Muscle of arm (tissue), 12 donors: ENCODE measurements around the gene CBFA2T2. TPM values are rescaled to one million over a fixed set of nuclear protein-coding genes. Genes with fewer than 3 reads are reported as not detected.
A peak's percentile ranks its signal among the peaks of the same experiment; 100 is the strongest.

Source experiments
- DNase-seq: peaks from one replicate; pipeline ENCODE4 v3.0.0-alpha.2; 2013
- polyA plus RNA-seq, 12 donors: library from polyadenylated mRNA; unstranded; fragments of 120-200 nt; gene quantifications; one replicate each; pipeline ENCODE4 v1.2.1, GENCODE V29; 2013; ENCODE audit not compliant: insufficient read length in 12 of 12

CBFA2T2 gene
- polyA plus RNA-seq, 12 donors = 11.3 to 32.1 (median 14.0) TPM; not detected in 1

DNA sequence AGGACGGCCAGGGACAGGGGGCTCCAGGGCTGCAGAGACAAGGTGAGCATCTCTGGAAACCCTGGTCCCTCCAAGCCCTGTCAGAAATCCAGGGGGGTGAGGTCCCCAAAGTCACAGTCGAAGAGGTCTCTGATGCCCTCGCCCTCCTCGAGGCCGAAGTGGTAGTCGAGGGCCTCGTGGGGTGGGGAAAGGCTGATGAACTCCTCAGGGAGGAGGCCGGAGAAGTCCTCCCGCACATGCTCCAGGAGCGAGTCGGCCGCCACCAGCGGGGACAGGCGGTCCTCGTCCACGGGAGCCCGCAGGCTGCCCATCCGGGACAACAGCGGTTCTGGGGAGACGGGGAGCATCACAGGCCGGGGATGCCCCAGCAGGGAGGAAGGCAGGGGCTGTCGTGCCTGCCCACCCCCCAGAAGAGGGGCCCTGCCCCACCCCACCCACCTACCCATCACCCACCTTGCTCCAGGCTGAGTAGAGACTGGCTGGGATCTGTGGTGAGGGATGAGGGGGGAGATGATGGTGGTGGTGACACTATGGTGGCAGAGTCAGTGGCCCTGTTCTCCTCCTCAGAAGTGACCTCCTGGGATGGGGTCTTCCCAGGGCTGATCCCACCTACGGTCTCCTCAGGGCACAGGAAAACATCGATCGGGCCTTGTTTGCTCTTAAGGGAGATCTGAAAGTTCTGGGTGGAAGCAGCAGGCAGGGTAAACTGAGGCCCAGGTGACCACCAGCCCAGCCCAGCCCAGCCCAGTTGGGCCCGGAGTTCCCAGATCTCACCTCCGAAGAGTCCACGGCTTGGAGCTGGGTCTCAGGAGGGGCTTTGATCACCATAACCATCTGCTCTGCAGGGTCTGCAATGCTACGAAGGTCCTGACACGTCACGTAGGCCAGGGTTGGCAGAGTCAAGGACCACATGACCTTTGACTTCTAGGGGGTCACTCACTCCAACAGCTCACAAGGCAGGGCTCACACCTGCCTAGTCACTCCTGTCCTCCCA lies 187.1 kb downstream of the CBFA2T2 start:
- no peak for DNase-seq

DNA sequence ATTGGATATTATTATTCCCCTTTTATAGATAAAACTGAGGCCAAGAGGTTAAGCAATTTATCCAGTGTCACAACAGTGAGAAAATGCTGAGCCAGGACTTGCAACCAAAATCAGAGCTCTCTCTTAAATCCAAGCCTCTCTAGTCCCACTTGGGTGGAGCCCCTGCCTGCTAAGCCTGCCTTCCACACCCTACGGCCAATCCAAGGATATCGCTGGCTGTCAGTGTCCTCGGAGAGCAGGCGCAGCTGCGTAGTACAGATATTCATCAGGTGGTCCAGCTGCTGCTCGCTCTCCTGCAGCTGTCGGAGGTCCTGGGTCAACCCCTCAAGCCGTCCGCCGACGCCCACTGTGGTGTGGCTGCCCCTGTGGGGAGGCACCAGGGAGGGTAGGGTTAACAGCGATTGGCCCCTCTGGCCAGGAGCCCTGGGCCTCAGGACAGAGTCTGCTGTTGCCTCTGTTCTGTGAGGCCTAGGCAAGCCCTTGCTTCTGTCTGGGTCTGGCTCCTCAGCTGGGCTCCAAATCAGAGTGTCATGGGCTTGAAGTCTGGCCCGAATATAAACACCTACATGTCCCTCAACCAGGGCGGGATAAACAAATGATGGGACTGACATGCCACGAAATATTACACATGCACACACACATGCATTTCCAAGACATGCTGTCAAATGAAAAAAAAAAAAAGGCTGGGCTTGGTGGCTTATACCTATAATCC lies 188.3 kb downstream of the CBFA2T2 start:
- peak; percentile 72 for DNase-seq

DNA sequence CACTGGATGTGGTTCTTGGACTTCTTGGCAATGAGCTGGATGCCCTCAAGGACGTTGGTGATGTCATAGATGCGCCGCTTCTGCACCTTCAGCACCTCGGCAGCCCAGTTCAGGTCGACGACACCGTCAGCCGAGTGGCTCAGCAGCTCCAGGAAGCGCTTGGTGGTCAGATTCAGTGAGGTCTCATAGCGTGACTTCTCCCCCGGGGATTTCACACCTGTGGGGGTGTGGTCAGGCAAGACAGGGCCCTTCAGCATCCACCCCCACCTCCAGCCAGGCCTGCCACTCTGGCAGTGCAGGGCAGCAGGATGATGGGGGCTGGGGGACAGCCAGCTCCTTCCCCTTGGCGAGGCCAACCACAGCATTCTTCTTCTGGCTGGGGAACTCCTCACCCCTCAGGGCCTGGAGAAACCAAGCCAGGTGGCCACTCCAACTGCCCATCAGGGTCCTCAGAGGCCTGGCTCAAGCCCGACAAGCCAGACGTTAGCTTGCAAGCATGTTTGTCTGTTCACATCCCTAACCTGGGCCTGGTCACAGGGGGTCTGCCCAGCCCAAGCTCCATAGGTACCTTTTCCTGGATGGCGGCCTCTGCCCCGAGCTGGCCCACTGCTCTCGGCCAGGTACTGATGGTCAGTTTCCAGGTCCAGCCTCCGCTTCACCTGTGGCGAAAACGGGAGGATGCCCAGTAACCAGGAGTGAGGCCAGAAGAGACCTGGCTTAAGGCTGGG lies 190.0 kb downstream of the CBFA2T2 start:
- no peak for DNase-seq

DNA sequence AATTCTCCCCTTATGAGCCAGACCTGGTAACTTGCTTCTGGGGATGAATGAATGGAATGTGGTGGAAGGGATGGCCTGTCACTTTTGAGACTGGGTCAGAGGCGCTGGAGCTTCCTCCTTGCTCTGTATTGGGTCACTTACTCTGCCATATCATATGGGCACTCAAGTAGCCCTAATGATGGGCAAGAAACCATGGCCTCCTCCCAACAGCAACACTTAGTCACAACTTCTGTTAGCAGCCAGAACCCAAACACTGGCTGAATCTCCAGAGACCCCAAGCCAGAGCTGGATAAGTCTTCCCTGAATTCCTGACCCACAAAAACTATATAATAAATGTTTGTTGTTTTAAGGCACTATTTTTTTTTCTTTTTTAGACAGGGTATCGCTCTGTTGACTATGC lies 190.8 kb downstream of the CBFA2T2 start:
- no peak for DNase-seq

DNA sequence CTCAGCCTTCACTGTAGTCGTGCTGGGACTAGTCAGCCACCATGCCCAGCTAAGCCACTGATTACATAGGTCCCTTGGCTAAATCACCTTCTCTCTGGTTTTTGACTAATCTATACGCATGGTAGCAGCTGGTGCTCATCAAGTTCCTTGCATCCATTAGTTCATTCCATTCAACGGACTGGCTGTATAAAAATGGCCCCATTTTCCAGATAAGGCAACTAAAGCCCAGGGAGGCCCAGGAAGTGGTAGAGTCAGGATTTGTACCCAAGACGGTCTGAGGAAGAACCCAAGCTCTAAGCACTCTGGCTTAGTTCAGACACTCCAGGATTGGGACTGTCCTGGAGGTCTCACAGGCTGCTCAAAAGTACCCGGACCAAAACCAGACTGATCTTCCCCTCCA lies 191.4 kb downstream of the CBFA2T2 start:
- DNase-seq = no peak

DNA sequence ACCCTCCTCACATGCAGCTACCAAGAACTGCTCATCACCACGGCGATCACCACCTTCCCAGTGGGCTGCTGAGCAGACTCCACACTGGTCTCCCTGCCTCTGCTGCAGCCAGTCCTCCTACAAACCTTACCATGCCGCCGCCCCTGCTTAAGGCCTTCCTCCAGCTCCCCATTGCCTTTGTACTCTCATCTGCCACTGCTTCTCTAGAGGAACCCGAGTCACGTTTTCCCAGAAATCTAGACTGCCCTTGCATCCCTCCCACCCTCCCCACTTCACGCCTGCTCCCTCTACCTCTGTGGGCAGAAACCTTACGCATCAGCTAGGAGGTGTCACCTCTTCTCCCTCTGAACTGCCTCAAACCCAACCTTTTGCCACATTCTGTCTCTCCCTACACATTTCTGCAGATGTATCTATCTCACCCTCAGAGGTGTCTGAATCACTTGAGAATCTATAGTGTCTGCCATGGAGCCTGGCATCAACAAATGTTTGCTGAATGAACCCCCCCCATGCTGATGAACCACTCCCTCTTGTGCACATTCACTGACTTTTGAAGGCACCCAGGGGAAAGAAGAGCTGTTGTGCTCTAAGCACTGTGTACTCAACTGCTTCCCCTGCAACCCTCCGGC lies 191.9 kb downstream of the CBFA2T2 start:
- no peak for DNase-seq

DNA sequence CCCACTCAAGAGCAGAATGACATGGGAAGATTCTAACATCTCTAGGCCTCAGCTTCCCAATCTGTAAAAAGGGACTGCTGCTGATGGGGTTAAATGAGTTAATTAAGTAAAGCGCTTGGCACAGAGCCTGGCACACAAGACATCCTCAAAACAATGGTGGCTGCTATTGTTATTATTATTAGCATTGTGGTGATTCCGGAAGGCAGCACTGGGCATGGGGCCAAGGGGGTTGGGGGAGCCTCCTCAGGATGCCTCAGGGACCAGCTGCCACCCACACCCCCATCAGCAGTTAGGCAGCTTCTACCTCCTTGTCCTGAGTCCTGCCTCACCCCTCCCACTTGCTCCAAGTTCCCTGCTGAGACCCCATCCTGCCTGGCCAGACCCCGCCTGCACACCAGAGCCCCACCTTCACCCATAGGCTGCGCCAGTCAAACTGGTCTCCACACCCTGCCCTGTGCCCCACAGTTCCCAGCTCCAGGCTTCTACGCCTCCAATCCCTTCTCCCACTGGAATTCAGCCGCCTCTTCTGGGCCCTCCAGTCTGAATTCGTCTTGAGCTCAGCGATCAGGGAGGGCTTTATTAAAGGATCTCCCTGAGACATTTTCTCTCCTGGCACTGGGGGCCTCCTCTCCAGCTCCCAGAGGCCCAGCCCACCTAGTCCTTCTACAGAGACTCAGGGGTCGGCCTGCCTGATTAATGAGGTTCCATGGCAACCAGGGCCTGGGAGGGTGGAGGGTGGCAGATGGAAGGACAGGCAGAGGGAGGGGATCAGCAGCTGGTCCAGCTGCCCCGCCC lies 194.8 kb downstream of the CBFA2T2 start:
- DNase-seq = no peak

DNA sequence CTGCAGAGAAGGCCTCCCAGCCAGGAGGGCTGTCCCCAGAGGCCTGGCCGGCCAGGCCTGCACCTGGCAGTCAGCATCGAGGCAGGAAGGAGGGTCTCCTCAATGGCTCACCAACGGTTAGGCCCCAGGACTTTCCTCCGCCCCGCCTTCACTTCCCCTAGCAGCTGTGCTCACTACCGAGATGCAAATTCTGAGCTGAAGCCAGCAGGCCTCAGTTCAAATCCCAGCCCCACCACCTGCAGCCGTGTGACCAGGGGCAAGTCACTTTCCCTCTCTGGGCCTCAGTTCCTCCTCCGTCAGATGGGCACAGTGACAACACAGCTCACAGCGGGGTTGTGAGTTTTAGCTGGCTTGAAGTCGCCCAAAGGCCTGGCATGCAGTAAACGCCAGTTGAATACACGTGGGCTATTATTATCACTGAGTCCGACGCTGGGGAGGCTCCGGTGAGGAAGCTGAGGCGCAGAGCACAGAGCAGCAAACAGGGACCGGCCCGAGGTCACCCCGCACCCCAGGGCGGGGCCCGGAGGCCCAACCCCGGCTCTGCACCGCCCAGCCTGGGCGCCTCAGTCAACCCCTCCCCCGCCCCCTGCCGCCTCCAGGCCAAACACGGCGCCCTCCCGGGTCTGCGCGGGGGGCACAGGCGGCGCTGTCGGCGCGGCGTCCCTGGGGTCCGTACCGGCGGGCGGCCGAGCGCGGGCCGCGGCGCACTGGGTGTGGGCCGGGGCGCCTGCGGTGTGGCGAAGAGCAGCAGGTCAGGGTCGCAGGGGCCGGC lies 195.6 kb downstream of the CBFA2T2 start:
- DNase-seq = peak; percentile 48

DNA sequence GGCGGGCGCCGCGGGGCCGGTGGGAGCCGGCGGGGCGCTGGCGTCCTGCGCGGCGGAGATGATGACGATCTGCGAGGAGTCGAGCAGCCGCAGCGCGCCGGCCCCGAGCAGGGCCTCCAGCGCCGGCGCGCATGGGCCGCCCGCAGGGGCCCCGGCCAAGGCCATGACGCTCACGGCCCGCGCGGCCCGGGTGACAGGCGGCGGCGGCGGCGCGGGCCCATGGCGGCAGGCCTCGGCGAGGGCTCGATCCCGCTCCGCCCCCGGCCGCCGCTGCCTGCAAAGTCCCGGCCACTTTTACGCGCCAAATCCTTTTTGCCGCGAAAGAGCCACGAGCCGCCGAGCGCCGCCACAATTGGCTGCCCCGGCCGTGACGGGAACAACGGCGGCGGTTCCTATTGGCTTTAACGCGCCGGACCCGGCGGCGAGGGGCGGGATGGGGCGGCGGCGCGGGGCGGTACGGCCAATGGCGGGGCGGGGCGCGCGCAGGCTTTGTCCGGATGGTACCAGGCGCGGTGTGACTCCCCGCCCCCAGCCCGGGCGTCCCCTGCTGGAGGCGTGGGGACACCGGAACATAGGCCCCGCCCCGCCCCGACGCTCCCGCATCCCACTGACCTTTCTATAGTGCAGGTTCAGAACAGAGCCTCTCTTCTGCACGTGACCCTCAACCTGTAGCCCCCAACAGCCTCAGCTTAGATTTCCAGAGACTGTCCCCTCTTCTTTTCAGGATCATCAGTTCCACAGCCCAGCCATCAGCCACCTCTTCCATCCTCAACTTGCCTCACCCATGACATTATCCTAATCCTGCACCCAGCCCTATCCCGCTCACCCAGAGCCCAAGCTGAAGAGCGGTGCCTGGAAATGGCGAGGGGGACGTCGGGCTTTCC lies 196.4 kb downstream of the CBFA2T2 start, which contains the start of gene E2F1:
E2F1 (minus strand) TSS at position 286 of the 884 bp plus-strand sequence; CDS start at position 165, 121 bp downstream.
- DNase-seq = peak; percentile 92

DNA sequence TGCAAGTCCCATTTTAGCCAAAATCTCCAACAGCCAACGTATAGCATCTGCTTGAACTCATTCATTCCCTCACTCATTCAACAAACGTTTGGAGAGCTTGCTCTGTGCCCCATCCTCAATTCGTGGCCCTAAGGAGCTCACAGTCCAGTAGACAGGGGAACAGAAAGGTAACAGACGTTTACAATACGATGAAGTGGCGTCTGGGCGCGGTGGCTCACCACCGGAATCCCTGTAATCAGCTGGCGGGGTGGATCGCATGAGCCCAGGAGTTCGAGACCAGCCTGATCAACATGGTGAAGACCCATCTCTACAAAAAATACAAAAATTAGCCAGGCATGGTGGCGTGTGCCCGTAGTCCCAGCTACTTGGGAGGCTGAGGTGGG lies 197.1 kb downstream of the CBFA2T2 start:
- no peak for DNase-seq

DNA sequence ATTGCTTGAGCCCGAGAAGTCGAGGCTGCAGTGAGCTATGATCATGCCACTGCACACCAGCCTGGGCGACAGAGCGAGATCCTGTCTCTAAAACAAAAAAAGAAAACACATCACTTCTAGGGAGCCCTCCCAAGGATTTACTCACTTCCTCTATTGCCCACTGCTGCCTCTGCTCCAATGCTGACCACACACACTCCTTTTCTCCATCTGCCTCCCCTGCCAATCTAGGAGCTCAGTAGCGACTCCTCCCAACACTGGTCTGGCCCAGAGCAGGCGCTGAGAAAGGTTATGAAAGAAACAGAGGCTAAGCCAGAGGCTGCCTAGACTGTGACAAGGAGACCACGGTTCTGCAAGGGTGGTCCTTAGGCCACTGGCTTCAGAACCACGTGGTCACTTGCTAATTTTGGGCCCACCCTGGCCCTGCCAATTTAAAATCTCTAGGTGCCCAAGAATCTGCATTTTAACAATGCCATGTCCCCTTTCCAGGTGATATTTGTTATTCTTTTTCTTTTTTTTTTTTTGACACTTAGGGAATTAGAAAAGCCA lies 197.5 kb downstream of the CBFA2T2 start:
- no peak for DNase-seq

DNA sequence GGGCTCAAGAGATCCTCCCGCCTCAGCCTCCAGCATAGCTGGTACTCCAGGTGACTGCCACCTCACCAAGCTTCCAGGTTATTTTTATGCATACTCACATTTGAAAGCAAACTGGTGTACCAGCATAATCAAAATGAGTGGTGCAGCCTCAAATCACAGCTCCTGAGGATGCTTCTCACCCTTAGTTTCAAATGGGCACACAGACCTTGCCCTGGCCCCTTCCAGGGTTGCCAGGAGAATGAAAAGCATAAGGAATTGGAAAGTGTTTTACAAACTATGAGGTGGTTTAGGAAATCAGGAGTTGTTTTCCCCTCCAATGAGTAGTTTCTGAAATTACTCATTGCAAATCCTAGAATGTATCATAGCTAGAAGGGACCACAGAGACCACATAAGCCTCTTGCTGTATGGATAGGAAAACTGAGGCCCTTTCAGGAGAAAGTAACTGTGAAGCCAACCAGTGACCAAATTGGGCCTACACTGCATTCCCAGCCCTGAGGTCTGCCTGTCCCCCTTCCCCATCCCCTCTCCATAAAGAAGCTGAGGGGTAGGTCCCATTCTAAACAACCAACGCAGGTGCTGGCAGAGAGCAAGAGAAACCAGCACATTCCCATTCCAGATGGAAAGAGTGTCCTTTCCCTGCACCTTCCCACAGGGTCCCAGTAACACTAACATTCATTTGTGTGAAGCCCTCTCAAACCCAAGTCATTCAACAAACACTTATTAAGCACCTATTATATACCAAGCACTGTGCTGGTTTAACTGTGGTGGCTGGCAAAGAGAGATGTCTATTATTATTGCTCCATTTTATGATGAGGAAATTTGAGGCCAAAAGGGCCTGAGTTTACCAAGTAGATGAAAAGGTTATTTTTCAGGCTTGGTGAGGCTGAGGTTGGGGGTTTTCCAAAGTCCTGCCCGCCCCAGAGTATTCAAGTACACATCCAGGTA lies 198.4 kb downstream of the CBFA2T2 start:
- DNase-seq = no peak

DNA sequence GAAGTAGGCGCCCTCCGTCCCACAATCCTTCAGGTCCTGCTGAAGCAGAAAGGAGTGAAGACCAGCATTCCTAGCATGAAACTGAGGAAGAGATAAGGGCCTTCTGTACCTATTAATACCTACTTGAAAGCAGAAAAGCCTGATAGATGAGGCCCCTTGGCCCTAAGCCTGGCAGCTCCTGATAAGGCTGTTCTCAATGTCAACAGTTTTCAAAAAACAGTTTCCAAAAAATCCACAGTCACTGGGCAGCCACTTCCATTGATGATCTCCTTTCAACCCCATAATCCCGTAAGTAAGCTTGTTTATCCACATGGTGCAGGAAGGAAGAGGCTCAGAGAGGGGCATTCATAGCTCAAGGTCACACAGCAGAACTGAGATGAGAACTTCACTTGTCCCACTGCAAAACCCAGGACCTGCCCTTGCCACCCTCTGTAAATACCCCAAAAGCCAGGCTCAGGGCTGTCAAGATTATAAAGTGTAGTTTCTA lies 199.1 kb downstream of the CBFA2T2 start:
- DNase-seq = no peak

DNA sequence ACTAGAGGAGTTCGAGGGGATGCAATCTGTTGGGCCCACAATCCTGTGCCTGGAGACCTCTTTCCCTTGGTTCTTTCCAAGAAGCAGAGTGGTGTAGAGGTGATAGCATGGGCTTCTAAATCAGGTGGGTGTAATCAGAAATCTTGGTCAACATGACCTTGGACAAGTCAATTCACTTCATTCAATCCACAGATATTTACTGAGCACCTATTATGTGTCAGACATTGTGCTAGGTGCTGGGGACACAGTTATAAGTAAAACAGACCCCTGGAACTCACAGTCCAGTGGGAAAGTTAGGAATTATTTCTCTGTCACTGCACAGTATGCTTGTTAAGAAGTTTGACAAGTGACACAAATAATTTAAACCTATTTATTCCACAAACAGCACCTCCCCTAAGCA lies 199.6 kb downstream of the CBFA2T2 start:
- DNase-seq = no peak

DNA sequence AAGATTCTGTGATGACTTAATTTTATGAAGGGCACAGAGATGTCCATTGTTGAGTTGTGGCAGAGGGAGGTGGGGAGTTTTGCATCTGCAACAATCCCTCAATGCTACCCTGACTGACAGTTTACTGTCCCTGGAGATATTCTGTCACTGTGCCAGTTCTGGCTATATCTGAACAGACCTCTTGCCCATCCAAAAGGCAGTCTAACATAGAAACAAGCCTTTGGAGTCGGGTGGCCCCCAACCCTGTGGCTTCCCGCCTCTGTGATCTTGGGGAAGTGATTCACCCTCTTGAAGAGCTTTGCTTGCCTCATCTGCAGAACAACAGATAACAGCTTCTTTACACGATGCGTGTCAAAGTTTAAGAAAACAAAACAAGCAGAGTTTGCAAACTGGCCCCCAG lies 200.1 kb downstream of the CBFA2T2 start:
- DNase-seq = no peak

DNA sequence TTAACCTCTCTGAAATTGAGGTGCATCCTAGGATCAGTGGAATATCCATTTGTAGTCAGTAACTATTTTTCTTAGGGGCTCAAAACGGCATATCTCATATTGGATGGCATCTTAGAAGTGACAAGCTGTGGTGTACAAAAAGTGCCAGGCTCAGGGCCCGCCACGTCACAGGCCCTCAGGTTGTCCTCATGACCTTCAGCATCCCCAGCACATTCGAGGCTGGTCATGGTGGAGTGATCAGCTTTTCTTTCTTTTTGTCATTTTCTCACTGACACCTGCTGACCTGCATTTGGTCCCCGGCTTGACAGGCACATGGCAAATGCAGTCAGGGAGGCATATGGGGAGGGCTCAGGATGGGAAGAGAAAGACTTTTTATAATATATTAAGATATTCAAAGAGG lies 203.4 kb downstream of the CBFA2T2 start:
- no peak for DNase-seq
